CD4-positive, alpha-beta T cell treated with Interleukin-15 for 1 hour (primary cell): ENCODE results near the gene MACROD1.

Experiments used
- DNase-seq: peaks from one replicate; pipeline ENCODE4 v3.0.0-alpha.2; 2020

MACROD1 gene, protein sequence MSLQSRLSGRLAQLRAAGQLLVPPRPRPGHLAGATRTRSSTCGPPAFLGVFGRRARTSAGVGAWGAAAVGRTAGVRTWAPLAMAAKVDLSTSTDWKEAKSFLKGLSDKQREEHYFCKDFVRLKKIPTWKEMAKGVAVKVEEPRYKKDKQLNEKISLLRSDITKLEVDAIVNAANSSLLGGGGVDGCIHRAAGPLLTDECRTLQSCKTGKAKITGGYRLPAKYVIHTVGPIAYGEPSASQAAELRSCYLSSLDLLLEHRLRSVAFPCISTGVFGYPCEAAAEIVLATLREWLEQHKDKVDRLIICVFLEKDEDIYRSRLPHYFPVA

DNA sequence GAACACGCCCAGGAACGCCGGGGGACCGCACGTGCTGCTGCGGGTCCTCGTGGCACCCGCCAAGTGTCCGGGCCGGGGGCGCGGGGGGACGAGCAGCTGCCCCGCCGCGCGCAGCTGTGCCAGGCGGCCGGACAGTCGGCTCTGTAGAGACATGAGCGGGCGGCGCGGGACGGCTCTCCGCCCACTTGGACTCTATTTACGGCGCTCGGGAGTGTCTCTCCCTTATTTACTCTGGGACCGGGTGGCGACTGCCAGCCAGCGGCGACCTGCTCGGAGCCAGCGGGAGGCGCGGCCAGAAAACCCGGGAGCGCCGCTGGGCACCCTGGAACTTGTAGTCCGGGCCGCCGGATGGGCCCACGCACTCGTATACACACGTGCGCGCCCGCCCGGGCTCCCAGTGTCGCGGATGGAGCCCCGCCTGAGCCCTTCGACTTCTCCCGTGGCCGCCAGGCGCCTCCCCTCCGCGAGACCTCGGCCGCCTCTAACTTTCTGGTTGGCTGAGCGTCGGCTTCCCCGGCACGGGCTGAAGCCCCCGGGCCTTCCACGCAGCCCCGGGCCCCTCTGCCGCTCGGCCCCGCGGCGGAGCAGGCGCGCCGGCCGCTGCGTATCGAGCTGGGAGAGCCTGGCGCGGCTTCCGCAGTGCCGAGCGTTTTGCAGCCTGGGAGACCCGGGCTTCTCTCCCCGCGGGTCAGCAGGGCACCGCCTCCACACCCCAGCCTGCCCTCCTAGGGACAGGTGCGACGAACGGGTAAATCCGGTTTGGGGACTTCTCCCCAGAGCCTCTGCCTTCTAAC, at the start of gene MACROD1:
MACROD1 (minus strand) TSS at position 272 of the 794 bp plus-strand sequence; CDS start at position 153, 119 bp downstream.
- DNase-seq: peak; percentile 74

DNA sequence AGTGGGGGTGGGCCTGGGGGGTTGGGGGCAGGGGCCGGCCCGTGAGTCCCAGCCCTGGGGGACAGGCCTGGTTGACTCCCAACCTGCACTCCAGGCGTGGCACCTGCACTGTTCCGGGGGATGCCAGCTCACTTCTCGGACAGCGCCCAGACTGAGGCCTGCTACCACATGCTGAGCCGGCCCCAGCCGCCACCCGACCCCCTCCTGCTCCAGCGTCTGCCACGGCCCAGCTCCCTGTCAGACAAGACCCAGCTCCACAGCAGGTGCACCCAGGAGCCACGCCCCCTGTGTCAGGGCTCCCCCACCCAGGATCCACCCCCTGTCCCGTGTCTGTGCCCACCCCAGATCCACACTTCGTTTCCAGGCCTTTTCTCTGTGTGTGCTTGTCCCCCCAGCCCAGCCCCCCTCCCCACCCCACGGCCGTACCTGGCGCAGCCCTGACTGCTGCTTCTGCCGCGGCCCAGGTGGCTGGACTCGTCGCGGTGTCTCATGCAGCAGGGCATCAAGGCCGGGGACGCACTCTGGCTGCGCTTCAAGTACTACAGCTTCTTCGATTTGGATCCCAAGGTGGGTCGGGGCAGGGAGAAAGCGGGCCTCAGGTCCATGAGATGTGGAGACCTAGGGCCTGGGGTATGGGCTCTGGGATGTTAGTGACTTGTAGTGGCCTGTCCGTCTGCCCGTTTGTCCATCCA, 45.4 kb upstream of the MACROD1 start:
- DNase-seq: no peak

DNA sequence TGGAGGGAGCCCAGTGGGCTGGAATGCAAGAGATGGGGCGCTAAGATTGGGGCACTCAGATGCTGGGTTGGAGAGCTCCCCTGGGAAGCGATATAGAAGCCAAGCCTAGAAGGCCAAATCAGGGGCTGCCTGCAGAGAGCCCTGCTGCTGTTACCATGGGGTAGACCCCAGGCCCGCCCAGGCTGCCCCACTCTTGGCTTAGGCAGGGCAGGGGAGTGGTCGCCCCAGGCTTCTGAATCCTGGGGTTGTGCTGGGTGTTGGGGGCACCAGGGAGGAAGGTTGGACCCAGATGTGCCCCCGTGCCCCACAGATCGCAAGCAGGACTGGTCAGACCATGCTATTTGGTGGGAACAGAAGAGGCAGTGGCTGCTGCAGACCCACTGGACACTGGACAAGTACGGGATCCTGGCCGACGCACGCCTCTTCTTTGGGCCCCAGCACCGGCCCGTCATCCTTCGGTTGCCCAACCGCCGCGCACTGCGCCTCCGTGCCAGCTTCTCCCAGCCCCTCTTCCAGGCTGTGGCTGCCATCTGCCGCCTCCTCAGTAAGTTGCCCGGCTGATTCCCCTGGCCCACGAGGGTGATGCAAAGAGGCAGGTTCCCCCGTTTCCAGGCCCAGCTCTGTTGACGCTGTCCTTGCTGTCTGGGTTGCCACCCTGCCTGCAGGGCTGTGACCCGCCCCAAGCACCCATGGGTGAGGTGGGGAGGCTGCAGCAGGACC, 44.5 kb upstream of the MACROD1 start:
- no peak for DNase-seq

DNA sequence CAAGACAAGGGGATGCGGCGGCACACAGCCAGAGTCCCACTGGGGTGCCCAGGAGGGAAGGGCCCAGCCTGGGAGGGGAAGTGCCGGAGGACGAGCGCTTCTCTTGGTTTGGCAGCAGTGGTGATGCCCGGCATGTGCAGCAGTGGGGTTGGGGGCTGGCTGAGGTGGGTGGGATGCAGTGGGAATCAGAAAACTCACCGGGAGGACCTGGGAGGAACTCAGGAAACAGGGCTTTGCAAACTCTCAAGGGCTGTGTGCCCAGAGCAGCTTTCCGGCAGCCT, 43.6 kb upstream of the MACROD1 start:
- DNase-seq: no peak

DNA sequence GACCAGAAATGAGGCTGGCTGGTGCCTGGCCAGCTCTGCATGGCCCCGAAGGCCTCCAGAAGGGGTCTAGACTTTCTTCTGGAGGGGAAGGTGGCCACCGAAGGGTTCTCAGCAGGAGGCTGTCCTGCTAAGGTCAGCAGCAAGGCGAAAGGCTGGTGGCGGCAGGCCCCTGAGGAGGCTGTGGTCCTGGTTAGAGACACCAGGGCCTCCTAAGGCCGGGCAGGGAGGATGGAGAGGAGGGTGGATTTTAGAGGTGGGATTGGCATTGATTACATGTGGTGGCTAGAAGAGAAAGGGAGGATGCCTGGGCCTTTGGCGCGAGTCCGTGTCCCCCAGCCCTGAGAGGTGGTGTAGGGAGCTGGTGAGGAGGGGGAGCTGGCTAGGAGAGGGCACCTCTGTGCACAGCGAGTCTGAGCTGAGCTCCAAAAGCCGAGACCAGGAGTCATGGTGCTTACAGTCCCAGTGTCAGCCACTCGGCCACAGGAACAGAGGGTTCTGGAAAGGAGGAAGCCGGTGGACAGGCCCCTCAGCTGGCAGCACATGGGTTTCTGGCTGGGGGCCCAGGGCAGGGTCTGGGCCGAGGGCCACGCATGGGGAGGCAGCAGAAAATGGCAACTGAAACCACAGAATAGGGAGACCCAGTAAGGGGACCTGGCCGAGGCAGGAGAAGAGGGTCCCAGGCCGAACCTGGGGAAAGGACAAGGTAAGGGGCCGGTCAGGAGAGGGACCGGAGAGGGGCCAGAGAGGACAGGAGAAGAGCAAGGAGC, 43.1 kb upstream of the MACROD1 start:
- DNase-seq: no peak

DNA sequence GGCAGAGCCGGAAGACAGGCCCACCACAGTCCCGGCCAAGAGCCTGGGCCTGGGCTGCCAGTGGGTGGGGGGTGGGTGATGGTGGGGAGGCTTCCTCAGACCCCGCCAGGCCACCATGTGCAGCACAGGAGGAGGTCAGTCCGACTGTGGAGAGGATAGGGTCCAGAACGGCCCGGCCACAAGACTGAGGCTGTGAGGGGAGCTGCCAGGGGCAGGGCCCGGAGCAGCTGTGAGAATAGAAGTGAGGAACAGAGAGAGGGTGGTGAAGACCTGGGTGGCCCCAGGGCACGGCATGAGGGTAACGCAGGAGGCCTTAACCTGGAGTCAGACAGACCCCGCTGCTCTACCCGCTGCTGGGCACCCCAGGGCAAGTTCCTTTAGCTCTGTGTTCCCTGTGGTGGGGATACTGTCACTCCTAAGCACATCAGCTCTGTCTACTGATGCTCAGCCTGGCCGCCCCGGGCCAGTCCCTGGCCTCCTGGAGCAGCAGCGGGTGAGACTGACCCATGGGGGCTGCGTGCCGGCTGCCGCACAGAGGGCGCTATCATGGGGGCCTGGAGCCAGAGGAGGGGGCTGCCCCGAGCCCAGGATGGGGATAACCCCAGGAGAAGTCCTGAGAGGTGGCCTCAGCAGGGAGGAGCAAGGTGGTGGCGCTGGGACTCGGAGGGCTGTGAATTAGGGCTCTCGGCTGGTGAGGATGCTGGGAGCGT, 42.3 kb upstream of the MACROD1 start:
- DNase-seq: no peak

DNA sequence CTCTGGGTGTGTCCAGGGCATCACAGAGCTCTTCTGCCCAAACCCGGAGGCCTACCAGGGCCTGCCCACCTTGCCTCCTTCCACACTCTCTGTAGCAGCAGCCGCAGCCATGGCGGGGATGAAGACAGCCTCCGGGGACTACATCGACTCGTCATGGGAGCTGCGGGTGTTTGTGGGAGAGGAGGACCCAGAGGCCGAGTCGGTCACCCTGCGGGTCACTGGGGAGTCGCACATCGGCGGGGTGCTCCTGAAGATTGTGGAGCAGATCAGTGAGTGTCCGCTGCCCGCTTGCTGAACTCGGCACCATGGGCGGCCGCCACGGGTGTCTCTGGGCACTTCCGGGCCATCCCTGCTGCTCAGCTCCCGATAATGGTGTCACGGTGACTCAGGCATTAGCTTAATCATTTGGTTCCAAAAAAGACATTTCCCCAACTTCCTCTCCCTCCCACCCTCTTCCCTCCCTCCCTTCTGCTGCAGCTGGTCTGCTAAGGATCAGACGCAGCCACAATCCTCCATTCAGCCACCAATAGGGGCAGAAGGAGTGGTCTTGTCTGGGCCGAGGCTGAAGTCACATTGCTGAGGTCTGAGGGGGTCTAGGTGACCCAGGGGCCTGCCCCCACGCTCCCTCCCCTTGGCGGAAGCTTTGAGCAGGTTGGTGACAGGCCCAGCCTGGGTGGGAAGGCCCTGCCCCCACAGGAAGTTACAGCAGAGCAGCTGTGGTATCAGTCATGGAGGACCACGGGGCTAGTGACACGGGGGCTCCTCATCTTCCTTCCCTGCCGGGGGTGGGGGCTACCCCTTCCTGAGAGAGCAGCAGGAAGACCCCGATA, 41.6 kb upstream of the MACROD1 start:
- DNase-seq: peak; percentile 83

DNA sequence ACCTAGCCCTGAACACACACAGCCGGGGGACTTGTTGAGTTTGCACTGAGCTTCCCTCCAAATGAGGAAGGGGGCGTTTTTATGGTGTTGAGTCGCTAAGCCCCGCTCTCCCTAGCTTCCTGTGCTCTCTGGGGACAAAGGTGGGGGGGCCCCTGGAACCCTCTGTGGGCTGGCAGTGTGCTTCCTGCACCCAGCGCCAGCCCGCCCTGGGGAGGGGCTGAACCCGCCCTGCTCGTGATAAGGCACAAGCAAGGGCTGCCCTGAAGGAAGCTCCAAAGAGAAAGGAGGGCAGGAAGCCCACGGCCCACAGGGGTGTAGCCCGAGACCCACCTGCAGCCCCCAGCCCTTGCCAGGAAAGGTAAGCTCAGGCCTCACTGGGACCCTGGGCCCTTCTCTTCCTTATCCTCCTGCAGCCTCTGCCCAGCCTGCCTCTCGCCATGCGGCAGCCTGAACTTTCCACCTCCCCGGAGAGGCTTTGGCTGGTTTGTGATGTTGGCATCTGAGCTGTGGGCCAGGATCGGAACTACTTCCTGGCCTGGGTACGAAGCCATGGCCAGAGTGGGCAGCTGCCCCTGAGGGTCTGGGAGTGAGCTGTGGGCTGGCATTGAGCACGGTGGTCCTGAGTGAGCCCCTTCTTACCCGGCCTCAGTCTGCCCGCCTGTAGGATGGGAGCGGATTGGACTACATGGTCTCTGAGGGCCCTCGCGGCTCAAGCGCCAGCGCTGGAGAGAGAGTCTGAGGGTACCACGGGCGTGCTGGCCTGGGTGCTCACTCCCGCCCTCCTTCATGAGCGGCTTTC, 40.7 kb upstream of the MACROD1 start, which contains the start of gene FERMT3:
FERMT3 (plus strand) TSS at position 265 of the 799 bp plus-strand sequence. CDS start 644 bp downstream, outside the sequence.
- peak; percentile 76 for DNase-seq

DNA sequence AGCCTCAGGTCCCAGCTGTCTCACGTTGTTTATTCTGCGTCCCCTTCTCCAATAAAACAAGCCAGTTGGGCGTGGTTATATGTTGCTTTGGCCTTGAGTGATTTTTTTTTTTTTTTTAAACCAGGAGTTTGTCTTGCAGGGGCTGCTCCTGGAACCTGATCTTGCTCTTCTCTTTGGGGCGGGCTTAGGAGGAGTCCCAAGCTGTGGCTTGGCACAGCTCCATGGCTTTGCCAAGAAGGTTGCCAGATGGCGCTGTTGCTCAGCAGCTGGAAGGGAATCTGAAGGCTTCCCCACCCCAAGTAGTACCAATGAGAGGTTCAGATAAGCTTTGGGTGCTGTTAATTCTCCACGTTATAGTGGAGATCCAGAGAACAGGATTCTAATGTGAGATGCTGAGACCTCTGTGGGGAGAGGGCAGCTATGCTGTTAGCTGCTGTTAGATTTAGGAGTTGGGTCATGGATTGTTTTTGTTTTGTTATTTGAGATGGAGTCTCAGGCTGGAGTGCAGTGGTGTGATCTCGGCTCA, 38.6 kb upstream of the MACROD1 start:
- DNase-seq: peak; percentile 86

DNA sequence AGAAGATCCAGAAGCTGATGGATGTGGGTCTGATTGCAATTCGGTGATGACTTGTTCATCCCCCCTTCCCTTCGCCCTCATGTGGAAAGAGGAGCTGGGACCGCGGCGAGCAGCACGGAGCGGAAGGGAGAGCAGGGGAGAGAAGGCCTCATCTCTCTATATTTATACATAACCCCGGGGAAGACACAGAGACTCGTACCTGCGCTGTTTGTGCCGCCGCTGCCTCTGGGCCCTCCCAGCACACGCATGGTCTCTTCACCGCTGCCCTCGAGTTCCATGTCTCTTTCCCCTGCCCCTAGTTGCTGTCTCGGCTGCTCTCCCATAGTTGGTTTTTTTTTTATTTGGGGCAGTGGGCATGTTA, 38.1 kb upstream of the MACROD1 start:
- no peak for DNase-seq

DNA sequence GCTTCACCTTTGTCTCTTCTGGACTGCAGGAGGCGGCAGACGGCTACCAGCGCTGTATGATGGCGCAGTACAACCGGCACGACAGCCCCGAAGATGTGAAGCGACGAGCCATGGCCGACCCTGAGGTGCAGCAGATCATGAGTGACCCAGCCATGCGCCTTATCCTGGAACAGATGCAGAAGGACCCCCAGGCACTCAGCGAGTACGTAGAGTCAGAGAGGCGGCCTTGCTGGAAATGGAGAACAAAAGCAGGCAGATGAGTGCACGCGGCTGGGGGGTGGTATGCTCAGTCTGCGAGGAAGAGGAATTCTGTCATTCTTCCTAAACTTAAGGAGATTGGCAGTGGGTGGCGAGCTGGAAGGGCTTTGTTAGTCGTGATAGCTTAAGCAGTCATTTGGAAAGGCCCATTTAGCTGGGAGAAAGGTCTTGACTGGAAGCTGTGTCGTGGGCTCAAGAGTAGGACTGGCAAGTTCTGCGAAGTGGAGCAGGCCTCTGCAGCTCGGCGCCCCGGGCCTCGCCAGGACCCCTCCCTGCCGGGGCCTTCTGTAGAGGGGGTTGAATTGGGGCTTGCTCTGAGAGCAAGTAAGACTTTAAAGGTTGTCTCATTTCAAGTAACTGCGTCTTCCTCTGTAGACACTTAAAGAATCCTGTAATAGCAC, 37.6 kb upstream of the MACROD1 start:
- DNase-seq: no peak

DNA sequence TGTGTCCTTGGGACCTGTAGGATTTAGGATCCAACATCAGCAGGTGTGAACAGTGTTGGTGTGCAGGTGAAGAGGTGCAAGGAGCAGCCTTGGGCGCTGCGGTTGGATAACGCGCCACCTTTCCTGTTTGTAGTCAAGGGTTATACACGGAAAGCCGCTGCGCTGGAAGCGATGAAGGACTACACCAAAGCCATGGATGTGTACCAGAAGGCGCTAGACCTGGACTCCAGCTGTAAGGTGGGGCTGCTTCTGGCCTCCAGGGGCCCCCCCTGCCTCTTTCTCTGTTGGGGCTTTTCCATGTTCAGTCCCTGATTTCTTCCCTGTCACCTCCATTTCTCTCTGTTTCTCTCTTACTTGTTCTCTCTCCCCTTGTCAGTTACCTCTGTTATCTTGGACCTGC, 37.1 kb upstream of the MACROD1 start:
- DNase-seq: no peak

DNA sequence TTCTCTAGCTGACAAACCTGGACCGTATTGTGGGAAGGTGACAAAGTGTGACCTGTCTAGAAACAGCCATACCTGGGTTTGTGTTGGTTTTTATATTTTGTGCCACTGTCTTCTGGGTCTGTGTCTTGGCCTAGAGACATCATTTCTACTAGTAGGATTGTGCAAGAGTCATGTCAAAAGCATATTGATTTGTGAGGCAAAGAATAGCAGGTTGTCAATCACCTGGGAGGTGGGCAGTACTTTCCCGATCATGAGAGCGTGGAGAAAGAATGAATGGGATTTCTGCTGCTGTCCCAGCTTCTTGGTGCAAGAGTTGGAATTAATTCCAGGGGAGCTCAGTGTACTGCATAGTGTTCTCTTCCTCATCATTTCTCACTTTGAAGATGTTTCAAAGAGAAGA, 35.6 kb upstream of the MACROD1 start:
- DNase-seq: no peak

DNA sequence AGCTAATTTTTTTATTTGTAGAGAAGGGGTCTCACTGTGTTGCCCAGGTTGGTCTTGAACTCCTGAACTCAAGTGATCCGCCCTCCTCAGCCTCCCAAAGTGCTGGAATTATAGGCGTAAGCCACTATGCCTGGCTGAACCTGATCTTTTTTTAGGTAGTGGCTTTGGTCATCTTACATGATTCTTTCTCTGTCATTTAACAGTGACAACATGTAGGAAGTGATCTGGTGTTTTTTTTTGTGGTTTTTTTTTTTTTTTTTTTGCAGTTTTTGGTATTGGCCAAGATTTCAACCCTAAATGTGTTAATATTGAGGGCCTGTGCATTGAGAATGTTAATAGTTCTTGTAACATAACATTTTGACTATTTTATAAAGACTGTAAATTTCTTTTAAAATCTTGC, 32.6 kb upstream of the MACROD1 start:
- no peak for DNase-seq

DNA sequence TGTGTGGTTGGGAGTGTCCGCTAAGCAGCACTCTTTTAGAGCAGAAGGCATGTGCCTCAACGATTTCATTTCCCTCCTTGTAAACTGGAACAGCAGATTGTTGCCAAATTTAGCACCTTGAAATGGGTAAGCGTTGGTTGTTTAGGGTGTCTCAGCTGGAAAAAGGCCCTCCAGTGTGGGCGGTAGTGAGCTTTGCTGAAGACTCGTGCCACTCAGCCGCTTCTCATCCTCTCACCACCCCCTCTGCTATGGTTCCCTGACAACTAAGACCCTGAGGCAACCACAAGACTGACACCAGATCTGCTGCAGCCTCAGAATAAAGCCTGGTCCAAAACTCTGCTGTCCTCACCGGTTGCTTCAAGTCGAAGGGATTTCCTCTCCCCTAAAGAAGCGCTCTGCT, 30.7 kb upstream of the MACROD1 start:
- no peak for DNase-seq

DNA sequence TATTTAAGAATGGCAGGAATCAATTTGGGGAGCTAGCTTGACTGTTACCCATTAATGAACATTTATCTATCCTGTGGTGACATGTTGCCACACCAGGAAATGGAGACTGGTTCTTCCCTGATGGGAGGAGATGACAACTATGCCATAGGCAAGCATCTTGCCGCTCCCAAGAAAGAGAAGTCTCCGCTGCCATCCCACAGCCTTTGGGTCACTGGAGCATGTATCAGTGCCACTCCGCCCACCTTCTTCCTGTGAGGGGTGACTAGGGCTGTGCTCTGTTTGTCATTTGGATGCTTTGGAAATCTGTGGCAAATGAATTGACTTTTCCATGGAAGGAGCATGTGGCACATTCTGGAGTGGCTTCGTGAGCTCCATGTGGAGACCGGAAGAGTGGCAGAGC, 26.5 kb upstream of the MACROD1 start:
- DNase-seq: no peak

DNA sequence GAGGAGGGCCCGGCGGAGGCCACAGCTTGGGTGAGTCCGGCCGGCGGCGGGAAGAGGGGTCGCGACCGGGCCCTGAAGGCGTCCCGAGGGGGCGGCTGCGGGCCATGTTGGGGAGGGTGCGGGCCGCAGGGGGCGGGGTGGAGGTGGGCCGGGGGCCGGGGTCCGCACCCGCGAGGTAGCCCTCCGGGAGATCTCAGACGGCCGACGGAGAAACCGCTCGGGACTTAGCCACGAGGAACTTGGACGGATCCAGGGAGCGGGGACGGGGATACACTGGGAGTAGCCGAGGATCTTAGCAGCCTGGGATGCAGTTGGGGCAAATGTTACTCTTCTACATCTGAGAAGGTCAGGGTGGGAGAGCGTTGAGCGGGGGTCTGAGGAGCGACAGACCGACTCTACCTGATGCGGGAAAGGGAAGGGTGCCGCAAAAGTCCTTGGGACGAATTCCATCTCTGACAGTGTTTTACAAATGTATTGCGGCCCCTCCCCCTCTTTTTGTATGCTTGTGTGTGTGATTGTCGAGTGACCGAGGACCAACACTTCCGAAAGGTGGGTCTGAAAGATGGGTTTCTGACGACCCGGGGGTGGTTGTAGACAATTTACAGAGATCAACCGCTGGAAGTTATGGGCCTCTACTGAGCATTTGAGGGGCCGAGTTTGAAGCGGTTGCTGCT, 20.7 kb upstream of the MACROD1 start:
- peak; percentile 52 for DNase-seq

DNA sequence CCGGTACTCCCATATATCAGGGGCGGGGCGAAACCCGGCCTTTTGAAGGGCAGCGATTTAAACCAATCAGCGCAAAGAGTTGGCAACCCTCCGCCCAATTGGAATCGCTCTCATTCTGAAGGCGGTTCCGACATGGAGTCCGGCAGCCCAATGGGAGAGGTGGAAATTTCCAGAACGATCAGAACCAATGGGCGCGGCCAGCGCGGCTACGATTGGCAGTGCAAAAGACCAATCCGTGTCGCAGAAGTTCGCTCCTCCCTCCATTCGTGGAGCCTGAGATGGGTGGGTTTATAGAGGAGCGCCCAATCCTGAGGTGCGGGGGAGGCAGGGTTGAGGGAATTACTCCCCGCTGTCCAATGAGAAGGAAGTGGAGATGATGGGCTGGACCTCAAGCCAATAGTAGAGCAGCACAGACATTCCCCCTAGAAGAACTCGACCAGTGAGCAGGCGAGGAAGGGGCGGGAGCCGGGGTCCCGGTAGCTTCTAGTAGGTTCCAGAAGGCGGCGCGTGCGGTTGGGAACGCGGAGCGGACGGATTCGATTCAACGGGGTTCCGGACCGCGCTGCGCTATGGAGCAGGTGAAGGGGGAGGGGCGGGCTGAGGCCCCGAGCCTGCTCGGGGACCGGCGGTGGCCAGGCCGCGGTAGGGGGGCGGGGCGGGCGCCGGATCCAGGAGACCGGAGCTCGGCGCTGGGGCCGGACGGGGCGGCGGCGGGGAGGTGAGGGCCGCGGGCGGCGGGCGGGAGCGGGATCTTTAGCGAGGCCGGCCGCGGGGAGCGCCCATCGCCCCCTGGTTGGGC, 20.0 kb upstream of the MACROD1 start, which contains the start of gene STIP1:
STIP1 (plus strand) TSS at position 479 of the 799 bp plus-strand sequence; CDS start at position 570, 91 bp downstream.
- DNase-seq: peak; percentile 100
